Measurements from ENCODE around the gene DSCAML1.

Gene DSCAML1

GRCh38 chr11:117437041-117437790 is 359.8 kb downstream of the DSCAML1 start:
- DNase-seq = no peak

- DNase-seq = no peak
Measured at GRCh38 chr11:117435326-117435725, 361.7 kb downstream of the DSCAML1 start.

GRCh38 chr11:117434481-117434880 is 362.5 kb downstream of the DSCAML1 start:
- no peak for DNase-seq

- no peak for DNase-seq
Measured at GRCh38 chr11:117433717-117434116, 363.3 kb downstream of the DSCAML1 start.

GRCh38 chr11:117431436-117431835 is 365.6 kb downstream of the DSCAML1 start:
- no peak for DNase-seq

- DNase-seq = no peak
Measured at GRCh38 chr11:117430293-117430955, 366.6 kb downstream of the DSCAML1 start.

GRCh38 chr11:117428856-117429229 is 368.2 kb downstream of the DSCAML1 start:
- no peak for DNase-seq

GRCh38 chr11:117428186-117428855 is 368.7 kb downstream of the DSCAML1 start:
- DNase-seq = no peak

- no peak for DNase-seq
Measured at GRCh38 chr11:117427356-117427874, 369.6 kb downstream of the DSCAML1 start.

- DNase-seq = no peak
Measured at GRCh38 chr11:117426941-117427340, 370.1 kb downstream of the DSCAML1 start.

GRCh38 chr11:117426297-117426685 is 370.7 kb downstream of the DSCAML1 start:
- DNase-seq = peak; percentile 72

- no peak for DNase-seq
Measured at GRCh38 chr11:117425679-117426296, 371.2 kb downstream of the DSCAML1 start.

GRCh38 chr11:117424781-117425180 is 372.2 kb downstream of the DSCAML1 start:
- DNase-seq = no peak

GRCh38 chr11:117423046-117423575 is 373.9 kb downstream of the DSCAML1 start:
- no peak for DNase-seq

- DNase-seq = no peak
Measured at GRCh38 chr11:117421476-117421875, 375.5 kb downstream of the DSCAML1 start.

- no peak for DNase-seq
Measured at GRCh38 chr11:117421041-117421440, 376.0 kb downstream of the DSCAML1 start.

GRCh38 chr11:117420598-117420997 is 376.4 kb downstream of the DSCAML1 start:
- DNase-seq = no peak

- no peak for DNase-seq
Measured at GRCh38 chr11:117420143-117420485, 376.9 kb downstream of the DSCAML1 start.

GRCh38 chr11:117419482-117420142 is 377.4 kb downstream of the DSCAML1 start:
- DNase-seq = no peak

- no peak for DNase-seq
Measured at GRCh38 chr11:117418737-117419481, 378.1 kb downstream of the DSCAML1 start.

- DNase-seq = no peak
Measured at GRCh38 chr11:117417856-117418255, 379.2 kb downstream of the DSCAML1 start.

- DNase-seq = no peak
Measured at GRCh38 chr11:117417342-117417741, 379.7 kb downstream of the DSCAML1 start.
